Effector CD8-positive, alpha-beta T cell (primary cell): ENCODE data around the gene AIG1.

Experiments used
- DNase-seq: peaks from one replicate; lab custom pipeline; 2025; lab: John Stamatoyannopoulos, UW

Gene AIG1

GRCh38 chr6:143096403-143096802 is 35.7 kb downstream of the AIG1 start:
- DNase-seq: no peak

- DNase-seq: no peak
Observed at GRCh38 chr6:143097224-143097795, 36.6 kb downstream of the AIG1 start.

GRCh38 chr6:143098054-143098671 is 37.5 kb downstream of the AIG1 start:
- no peak for DNase-seq

GRCh38 chr6:143099647-143100046 is 39.0 kb downstream of the AIG1 start:
- DNase-seq: no peak

- DNase-seq: no peak
Observed at GRCh38 chr6:143100429-143100828, 39.7 kb downstream of the AIG1 start.

- DNase-seq: no peak
Observed at GRCh38 chr6:143103916-143104315, 43.2 kb downstream of the AIG1 start.

- no peak for DNase-seq
Observed at GRCh38 chr6:143107440-143107839, 46.8 kb downstream of the AIG1 start.

- DNase-seq: no peak
Observed at GRCh38 chr6:143107911-143108761, 47.4 kb downstream of the AIG1 start.

GRCh38 chr6:143109196-143109595 is 48.5 kb downstream of the AIG1 start:
- DNase-seq: no peak

- no peak for DNase-seq
Observed at GRCh38 chr6:143110572-143110971, 49.9 kb downstream of the AIG1 start.

GRCh38 chr6:143110996-143111395 is 50.3 kb downstream of the AIG1 start:
- DNase-seq: no peak

GRCh38 chr6:143111443-143111842 is 50.8 kb downstream of the AIG1 start:
- DNase-seq: no peak

GRCh38 chr6:143112084-143112768 is 51.5 kb downstream of the AIG1 start:
- DNase-seq: no peak

GRCh38 chr6:143112837-143113236 is 52.1 kb downstream of the AIG1 start:
- DNase-seq: no peak

- no peak for DNase-seq
Observed at GRCh38 chr6:143115728-143116127, 55.0 kb downstream of the AIG1 start.

GRCh38 chr6:143117108-143117507 is 56.4 kb downstream of the AIG1 start:
- DNase-seq: no peak

- DNase-seq: no peak
Observed at GRCh38 chr6:143119260-143119659, 58.6 kb downstream of the AIG1 start.

- DNase-seq: no peak
Observed at GRCh38 chr6:143123081-143123480, 62.4 kb downstream of the AIG1 start.

GRCh38 chr6:143123941-143124340 is 63.3 kb downstream of the AIG1 start:
- DNase-seq: no peak

- no peak for DNase-seq
Observed at GRCh38 chr6:143125455-143125854, 64.8 kb downstream of the AIG1 start.

- no peak for DNase-seq
Observed at GRCh38 chr6:143125864-143126573, 65.3 kb downstream of the AIG1 start.

- DNase-seq: no peak
Observed at GRCh38 chr6:143126574-143126941, 65.9 kb downstream of the AIG1 start.
